Astrocyte of the cerebellum (primary cell): ENCODE measurements around the gene ZNF433.

ENCODE experiments used
- DNase-seq: peaks from one replicate; pipeline ENCODE4 v3.0.0-alpha.2; 2011; ENCODE audit warnings: low read depth
- H3K4me3 ChIP-seq: 2 replicates; pipeline ENCODE4 v1.5.1; 2011; ENCODE audit warnings: mild to moderate bottlenecking, low read depth, low read length, moderate library complexity
- in situ Hi-C: cut with HindIII; loops from 2 replicates; pipeline ENCODE4 v1.10.0; 2017; ENCODE audit warnings: low sequenced_read_pairs
- TF ChIP-seq, protein P1 (sequence below): IDR thresholded peaks from 2 replicates; pipeline ENCODE4 v1.5.1; 2012; ENCODE audit warnings: low read length, low read depth, moderate library complexity, mild to moderate bottlenecking; ENCODE audit errors: missing control alignments

The ZNF433 gene

DNA sequence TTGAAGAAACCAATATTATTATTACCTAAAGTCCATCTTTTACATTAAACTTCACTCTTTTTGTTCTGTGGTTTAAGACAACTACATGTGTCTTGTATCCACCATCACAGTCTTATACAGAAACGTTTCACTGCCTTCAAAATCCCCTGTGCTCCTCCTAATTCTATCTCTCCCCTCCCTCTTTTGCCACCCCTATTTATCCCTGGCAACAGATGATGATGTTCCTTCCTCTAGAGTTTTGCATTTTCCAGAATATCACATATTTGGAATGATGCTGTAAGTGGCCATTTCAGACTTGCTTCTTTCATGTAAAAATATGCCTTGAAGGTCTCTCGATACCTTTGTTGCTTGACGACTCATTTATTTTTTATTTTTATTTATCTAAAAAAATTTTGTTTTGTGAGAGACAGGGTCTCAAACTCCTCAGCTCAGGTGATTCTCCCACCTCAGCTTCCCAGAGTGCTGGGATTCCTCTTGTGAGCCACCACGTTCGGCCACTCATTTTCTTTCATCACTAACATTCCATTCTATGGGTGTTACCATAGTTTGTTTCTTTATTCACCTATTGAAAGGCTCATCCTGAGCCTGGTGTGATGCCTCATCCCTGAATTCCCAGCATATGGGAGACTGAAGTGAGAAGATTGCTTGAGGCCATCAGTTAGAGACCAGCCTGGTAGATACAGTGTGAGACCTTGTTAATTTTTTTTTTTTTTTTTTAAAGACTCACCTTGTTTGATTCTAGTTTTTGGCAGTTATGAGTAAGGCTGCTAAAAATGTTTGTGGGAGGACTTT is 62.3 kb downstream of the ZNF433 start:
- no peak for DNase-seq
- in situ Hi-C loops: no loop called here
- TF ChIP-seq, protein P1, sequence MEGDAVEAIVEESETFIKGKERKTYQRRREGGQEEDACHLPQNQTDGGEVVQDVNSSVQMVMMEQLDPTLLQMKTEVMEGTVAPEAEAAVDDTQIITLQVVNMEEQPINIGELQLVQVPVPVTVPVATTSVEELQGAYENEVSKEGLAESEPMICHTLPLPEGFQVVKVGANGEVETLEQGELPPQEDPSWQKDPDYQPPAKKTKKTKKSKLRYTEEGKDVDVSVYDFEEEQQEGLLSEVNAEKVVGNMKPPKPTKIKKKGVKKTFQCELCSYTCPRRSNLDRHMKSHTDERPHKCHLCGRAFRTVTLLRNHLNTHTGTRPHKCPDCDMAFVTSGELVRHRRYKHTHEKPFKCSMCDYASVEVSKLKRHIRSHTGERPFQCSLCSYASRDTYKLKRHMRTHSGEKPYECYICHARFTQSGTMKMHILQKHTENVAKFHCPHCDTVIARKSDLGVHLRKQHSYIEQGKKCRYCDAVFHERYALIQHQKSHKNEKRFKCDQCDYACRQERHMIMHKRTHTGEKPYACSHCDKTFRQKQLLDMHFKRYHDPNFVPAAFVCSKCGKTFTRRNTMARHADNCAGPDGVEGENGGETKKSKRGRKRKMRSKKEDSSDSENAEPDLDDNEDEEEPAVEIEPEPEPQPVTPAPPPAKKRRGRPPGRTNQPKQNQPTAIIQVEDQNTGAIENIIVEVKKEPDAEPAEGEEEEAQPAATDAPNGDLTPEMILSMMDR: no peak
- no peak overlapping the region for H3K4me3 ChIP-seq

DNA sequence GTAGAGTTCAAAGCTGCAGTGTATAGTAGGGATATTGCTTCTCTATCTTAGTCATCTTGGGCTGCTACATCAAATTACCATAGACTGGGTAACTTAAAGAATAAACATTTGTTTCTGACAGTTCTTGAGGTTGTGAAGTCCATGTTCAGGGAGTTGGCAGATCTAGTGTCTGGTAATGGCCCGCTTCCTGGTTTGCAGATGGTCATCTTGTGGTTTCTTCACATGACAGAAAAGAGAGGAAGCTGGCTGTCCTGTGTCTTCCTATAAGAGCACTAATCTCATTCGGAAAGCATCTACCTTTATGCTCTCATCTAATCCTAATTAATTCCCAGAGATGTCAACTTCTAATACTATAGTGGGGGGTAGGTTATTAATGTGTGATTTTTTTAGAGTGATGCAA is 64.4 kb downstream of the ZNF433 start:
- TF ChIP-seq, protein P1: no peak
- no peak for DNase-seq
- in situ Hi-C loops: no loop called here

GRCh38 chr19:11970174-11970573 is 65.3 kb downstream of the ZNF433 start:
- no peak overlapping the region for H3K4me3 ChIP-seq
- TF ChIP-seq, protein P1: no peak
- DNase-seq: no peak
- in situ Hi-C loops: no loop called here

More for the DNA sequence above, 64.4 kb downstream of the ZNF433 start:
- no peak overlapping the region for H3K4me3 ChIP-seq

DNA sequence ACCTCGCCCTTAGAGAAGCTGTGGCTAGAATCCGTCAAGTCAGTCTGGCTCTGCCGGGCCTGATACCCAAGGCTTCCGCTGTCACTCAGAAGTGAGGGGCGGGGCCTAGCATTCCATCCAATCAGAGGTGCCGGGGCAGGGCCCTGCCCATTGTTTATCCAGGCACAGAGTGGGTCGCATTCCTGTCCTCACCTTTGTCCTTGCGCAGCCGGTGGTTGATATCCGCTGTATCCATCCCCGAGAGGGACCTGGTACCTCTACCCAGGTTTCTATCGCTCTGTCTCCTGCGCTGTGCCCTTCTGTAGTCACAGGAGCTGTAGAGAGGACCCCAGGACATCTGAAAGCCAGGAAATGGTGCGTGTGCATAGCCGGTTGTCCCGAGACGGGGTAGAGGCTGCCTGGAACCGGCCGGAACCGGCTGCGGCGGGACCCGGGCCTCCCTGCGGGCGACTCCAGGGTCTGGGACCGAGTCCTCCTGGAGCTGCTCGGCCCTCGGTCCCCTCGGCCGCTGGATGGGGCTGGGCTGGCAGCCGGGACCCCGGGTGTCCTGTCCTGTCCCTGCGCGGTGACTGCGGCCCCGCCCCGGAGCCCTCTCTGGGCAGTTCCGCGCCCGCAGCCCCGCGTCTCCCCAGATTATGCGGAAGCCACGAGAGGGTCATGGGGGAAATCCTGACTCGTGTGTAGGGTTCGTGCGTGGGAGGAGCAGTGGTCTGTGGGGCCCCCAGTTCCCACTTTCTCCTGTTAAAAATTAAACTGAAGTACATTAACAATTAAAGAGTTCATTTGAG is 70.4 kb downstream of the ZNF433 start, which contains the start of gene ZNF763:
TSS of gene ZNF763 (plus strand) at position 183 of the 788 bp plus-strand sequence. CDS start at position 352, 169 bp downstream.
- TF ChIP-seq, protein P1: no peak
- peak within 1 kb of the TSS; percentile 56 for H3K4me3 ChIP-seq
- DNase-seq: no peak
- in situ Hi-C loops: no loop called here
